ENCODE data around the gene UQCRQ. TPM values are rescaled to one million over a fixed set of nuclear protein-coding genes. Genes with fewer than 3 reads are reported as not detected.

Gene UQCRQ
- total and polyA plus RNA-seq, 8 donors: 133 to 235 (median 205) TPM

- DNase-seq (no peak), ATAC-seq (no peak), FAIRE-seq (no peak)
- no peaks in the 10 kb centered on the region for H3K27me3 ChIP-seq
- H3K36me3 ChIP-seq: peaks cover 0 to 7% (median 0%) of the 10 kb centered on the region in 3 donors
- intact Hi-C loops (cut with DNase I): loop anchor here in 1 of 3 donors (5.0 to 10.0 kb wide), 3 partner anchors 63 to 297 kb away; no protein-coding TSS in a partner anchor
- H3K4me1 ChIP-seq: no peaks in the 10 kb centered on the region
- no peaks in the 10 kb centered on the region for H3K9me3 ChIP-seq
- no peak for TF ChIP-seq CTCF (IDR thresholded peaks at IDR 0.05)
- 62 to 74% methylated on average over 3 of the region's 3 CpGs for WGBS, 2 donors
- H3K4me3 ChIP-seq: no peak overlapping the region
- H3K27ac ChIP-seq: no peak overlapping the region
These were observed 45.1 kb upstream of the UQCRQ start for GRCh38 chr5:132821350-132821749.

GRCh38 chr5:132821791-132822190 lies 44.7 kb upstream of the UQCRQ start:
- no peak overlapping the region for H3K4me3 ChIP-seq
- no peaks in the 10 kb centered on the region for H3K27me3 ChIP-seq
- no peaks in the 10 kb centered on the region for H3K4me1 ChIP-seq
- no peak for FAIRE-seq
- 76 to 83% methylated on average over 1 of the region's 1 CpG for WGBS, 2 donors
- ATAC-seq: peak in 1 of 4 donors; percentile 17
- intact Hi-C loops (cut with DNase I): loop anchor here in 1 of 3 donors (5.0 to 10.0 kb wide), 3 partner anchors 63 to 297 kb away; no protein-coding TSS in a partner anchor
- H3K9me3 ChIP-seq: no peaks in the 10 kb centered on the region
- H3K36me3 ChIP-seq: peaks cover 0 to 7% (median 0%) of the 10 kb centered on the region in 3 donors
- no peak for TF ChIP-seq CTCF (IDR thresholded peaks at IDR 0.05)
- H3K27ac ChIP-seq: no peak overlapping the region
- DNase-seq: no peak

GRCh38 chr5:132822650-132823480 lies 43.6 kb upstream of the UQCRQ start:
- DNase-seq (peak; percentile 39 to 82 (median 56)), ATAC-seq (peak; percentile 42 to 71 (median 59)), FAIRE-seq (no peak)
- Histone ChIP-seq H3K9me3 (no peaks in the 10 kb centered on the region), H3K27ac (no peak overlapping the region), H3K4me3 (peak overlapping the region in 2 of 4 donors; percentile 7 to 36), H3K36me3 (peaks cover 0 to 7% (median 0%) of the 10 kb centered on the region in 3 donors), H3K27me3 (no peaks in the 10 kb centered on the region), H3K4me1 (no peaks in the 10 kb centered on the region)
- TF ChIP-seq CTCF (IDR thresholded peaks at IDR 0.05): no peak
- intact Hi-C loops (cut with DNase I): loop anchor here in 1 of 3 donors (5.0 to 10.0 kb wide), 3 partner anchors 62 to 298 kb away; no protein-coding TSS in a partner anchor
- 37 to 38% methylated on average over 53 to 68 of the region's 68 CpGs for WGBS, 2 donors

GRCh38 chr5:132823481-132824050 lies 42.9 kb upstream of the UQCRQ start:
- Histone ChIP-seq H3K4me1 (no peaks in the 10 kb centered on the region), H3K4me3 (peak overlapping the region in 1 of 4 donors; percentile 36), H3K9me3 (no peaks in the 10 kb centered on the region), H3K27ac (no peak overlapping the region), H3K27me3 (no peaks in the 10 kb centered on the region), H3K36me3 (peaks cover 0 to 7% (median 0%) of the 10 kb centered on the region in 3 donors)
- no peak for FAIRE-seq
- ATAC-seq: peak in 3 of 4 donors; percentile 18 to 46 (median 28)
- 78 to 81% methylated on average over 7 of the region's 7 CpGs for WGBS, 2 donors
- peak in 2 of 6 donors; percentile 55 to 67 for DNase-seq
- no peak for TF ChIP-seq CTCF (IDR thresholded peaks at IDR 0.05)
- intact Hi-C loops (cut with DNase I): loop anchor here in 1 of 3 donors (5.0 to 10.0 kb wide), 3 partner anchors 61 to 299 kb away; no protein-coding TSS in a partner anchor
